GM12891 (cell line): ENCODE measurements around the gene IGFLR1.

ENCODE experiments used
- PAX5 ChIP-seq: IDR thresholded peaks from 2 replicates; pipeline ENCODE4 v1.6.1; 2011; ENCODE audit warnings: low read length, moderate library complexity, mild to moderate bottlenecking; ENCODE audit not compliant: insufficient read depth, severe bottlenecking
- POLR2A ChIP-seq: IDR thresholded peaks from 2 replicates; pipeline ENCODE4 v1.6.1; 2011; ENCODE audit warnings: low read depth, low read length, control low read depth
- POLR2AphosphoS5 ChIP-seq: IDR thresholded peaks from 2 replicates; pipeline ENCODE4 v1.6.1; 2011; ENCODE audit warnings: low read depth, low read length, control low read depth

GRCh38 chr19:35717665-35718344 lies 24.4 kb downstream of the IGFLR1 start, which contains the start of gene KMT2B:
- TF ChIP-seq POLR2A, result no peak
- TF ChIP-seq POLR2AphosphoS5, result no peak
- TF ChIP-seq PAX5, result no peak
